NT2/D1 (cell line): Measurements from ENCODE around the gene USH2A.

Experiments used
- SUZ12 ChIP-seq: IDR thresholded peaks from 2 replicates; pipeline ENCODE4 v1.6.1; 2011; ENCODE audit not compliant: insufficient read length, insufficient read depth; ENCODE audit errors: extremely low read depth
- YY1 ChIP-seq: IDR thresholded peaks from 2 replicates; pipeline ENCODE4 v1.6.1; 2011; ENCODE audit not compliant: insufficient read length, insufficient read depth
- ZNF274 ChIP-seq: IDR thresholded peaks from 2 replicates; pipeline ENCODE4 v1.6.1; 2011; ENCODE audit warnings: mild to moderate bottlenecking, low read depth, low read length

GRCh38 chr1:215749414-215749813, 673.8 kb downstream of the USH2A start:
- TF ChIP-seq YY1 (no peak), ZNF274 (no peak), SUZ12 (no peak)
